ENCODE data around the gene AGPAT2. TPM values are rescaled to one million over a fixed set of nuclear protein-coding genes. Genes with fewer than 3 reads are reported as not detected.

Gene AGPAT2
- 24.7 and 44.9 TPM in 2 replicates for total RNA-seq

DNA sequence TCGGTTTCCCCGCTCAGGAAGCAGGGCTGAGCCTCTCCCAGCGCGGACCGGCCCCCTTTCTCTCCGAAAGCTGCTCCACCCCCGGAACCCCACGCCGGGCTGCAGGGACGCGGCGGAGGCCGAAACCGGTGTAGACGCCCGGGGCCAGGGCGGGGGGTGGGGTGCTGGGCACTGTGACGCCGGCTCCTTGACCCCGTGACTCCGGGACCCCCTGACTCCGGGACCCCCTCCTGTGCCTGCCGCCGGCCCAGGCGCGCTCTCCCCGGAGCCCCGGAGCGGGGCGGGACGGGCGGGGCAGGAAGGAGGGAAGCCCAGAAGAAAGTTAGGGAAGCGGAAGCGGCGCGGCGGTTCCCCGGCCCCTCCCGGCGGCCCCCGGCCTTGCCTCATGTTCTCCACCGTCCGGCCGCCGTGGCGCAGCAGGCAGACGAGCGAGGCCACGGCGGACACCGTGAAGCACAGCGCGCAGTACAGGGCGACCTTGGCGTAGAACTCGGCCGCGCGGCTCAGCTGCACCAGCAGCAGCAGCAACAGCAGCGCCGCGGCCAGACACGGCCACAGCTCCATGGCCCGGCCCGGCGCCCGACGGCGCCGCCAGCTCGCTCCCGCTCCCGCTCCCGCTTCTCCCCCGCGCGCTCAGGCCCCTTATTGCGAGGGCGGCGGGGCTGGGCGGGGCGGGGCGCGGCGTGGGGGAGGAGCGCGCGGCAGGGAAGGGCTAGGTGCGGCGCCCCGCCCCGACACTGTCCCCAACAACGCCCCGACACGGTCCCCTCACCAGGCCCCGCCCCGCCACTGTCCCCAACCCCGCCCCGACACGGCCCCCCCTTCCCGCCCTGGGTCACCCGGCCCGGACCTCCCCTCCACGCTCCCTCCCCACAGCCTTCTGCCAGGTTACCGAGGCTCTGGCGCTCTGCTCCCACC, at the start of gene AGPAT2:
Gene AGPAT2, minus strand, starts transcription at position 664 of the 918 bp plus-strand sequence. Its CDS starts 100 bp downstream, at position 564.

GRCh38 chr9:136711751-136712689, 24.8 kb upstream of the AGPAT2 start, which contains the start of gene DIPK1B:
Gene DIPK1B, plus strand, starts transcription at chr9:136712572. Its CDS starts 94 bp downstream, at chr9:136712666.

DNA sequence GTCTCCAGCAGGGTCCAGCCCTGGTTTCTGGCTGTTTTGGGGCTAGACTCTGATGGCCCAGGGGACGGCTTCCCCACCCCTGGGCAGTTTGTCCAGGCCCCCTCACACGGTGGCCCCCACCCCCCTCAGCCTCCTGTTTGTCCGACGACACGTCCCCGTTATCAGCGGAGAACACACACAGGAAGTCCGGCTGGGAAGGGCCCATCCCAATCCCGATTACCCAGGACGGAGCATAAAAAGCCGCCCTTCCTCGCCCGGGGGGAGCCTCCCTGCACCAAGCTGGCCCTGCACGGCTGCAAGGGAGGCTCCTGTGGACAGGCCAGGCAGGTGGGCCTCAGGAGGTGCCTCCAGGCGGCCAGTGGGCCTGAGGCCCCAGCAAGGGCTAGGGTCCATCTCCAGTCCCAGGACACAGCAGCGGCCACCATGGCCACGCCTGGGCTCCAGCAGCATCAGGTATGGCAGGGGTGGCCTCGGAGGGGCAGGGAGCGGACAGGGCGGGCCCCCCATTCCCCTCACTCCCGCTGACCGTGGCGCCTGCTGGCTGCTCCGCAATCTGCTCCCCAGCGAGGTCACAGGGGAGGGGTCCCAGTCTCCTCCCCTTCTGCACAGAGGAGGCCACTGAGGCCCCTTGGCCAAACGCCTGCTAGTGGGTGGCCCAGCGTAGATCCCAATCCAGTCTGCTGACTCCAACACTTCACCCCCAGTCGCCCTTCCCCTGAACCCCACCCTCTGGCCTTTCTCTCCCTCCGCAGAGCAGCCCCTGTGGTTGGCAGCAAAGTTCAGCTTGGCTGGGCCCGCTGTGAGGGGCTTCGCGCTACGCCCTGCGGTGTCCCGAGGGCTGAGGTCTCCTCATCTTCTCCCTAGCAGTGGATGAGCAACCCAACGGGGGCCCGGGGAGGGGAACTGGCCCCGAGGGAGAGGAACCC, 24.3 kb downstream of the AGPAT2 start, which contains the start of gene EGFL7:
Gene EGFL7, plus strand, starts transcription at position 261 of the 926 bp plus-strand sequence. CDS start 5,367 bp downstream, outside the sequence.

Small RNA genes lying within 50 kb of the gene (small RNA-seq; reads per million reads assigned to genes)
- gene MIR126 = 3,594 reads per million, percentile 100 among the genes with 10 or more reads in this experiment

Other genes starting within 250 kb of the AGPAT2 start
- 8.2 and 10.0 TPM in 2 replicates for gene INPP5E, start 247.6 kb downstream of the AGPAT2 start, total RNA-seq
- gene SEC16A, start 204.4 kb downstream of the AGPAT2 start, total RNA-seq = 35.7 and 44.4 TPM in 2 replicates
- 12.4 and 14.1 TPM in 2 replicates for gene NOTCH1, start 141.4 kb downstream of the AGPAT2 start, total RNA-seq
- gene EGFL7, start 24.5 kb downstream of the AGPAT2 start, total RNA-seq = 2.0 TPM in 2 replicates
- gene DIPK1B, start 25.1 kb upstream of the AGPAT2 start, total RNA-seq = 0.39 TPM in 1 of 2 replicates, not detected in the other
- not detected in 2 replicates for gene LCN10, start 55.5 kb upstream of the AGPAT2 start, total RNA-seq
- not detected in 2 replicates for gene LCN6, start 61.1 kb upstream of the AGPAT2 start, total RNA-seq
- gene LCN8, start 70.8 kb upstream of the AGPAT2 start, total RNA-seq = not detected in 2 replicates
- not detected in 2 replicates for gene LCN15, start 77.1 kb upstream of the AGPAT2 start, total RNA-seq
- 52.9 and 53.0 TPM in 2 replicates for gene TMEM141, start 103.9 kb upstream of the AGPAT2 start, total RNA-seq
- 0.33 and 0.39 TPM in 2 replicates for gene CCDC183, start 108.9 kb upstream of the AGPAT2 start, total RNA-seq
- 47.9 and 75.5 TPM in 2 replicates for gene RABL6, start 120.5 kb upstream of the AGPAT2 start, total RNA-seq
- 0.76 and 1.2 TPM in 2 replicates for gene AJM1, start 155.0 kb upstream of the AGPAT2 start, total RNA-seq
- gene PHPT1, start 162.0 kb upstream of the AGPAT2 start, total RNA-seq = 100 and 144 TPM in 2 replicates
- gene MAMDC4, start 164.9 kb upstream of the AGPAT2 start, total RNA-seq = 3.0 and 3.5 TPM in 2 replicates
- 175 and 192 TPM in 2 replicates for gene EDF1, start 178.9 kb upstream of the AGPAT2 start, total RNA-seq
- gene TRAF2, start 199.1 kb upstream of the AGPAT2 start, total RNA-seq = 8.4 and 13.7 TPM in 2 replicates

All from placental epithelial cell (primary cell).